GM19395 (cell line): ENCODE data around the gene DNAH12.
"Not testable (repeated sequence)": the region's sequence is repeated elsewhere in the genome, so short reads cannot be mapped to it uniquely, and the experiment has no call there.

Experiments
- ATAC-seq: cut with Tn5 transposase; IDR thresholded peaks from one replicate; pipeline ENCODE4 v1.9.1; 2021; ENCODE audit warnings: mild to moderate bottlenecking, moderate library complexity; ENCODE audit not compliant: unreplicated experiment

Gene DNAH12

GRCh38 chr3:57423335-57423734, 120.8 kb downstream of the DNAH12 start:
- ATAC-seq, result no peak

GRCh38 chr3:57421336-57421735, 122.8 kb downstream of the DNAH12 start:
- ATAC-seq, result no peak

- ATAC-seq, result no peak
These were observed 124.1 kb downstream of the DNAH12 start for GRCh38 chr3:57420001-57420400.

GRCh38 chr3:57411715-57412114, 132.4 kb downstream of the DNAH12 start:
- no peak for ATAC-seq

- ATAC-seq, result no peak
These were observed 134.7 kb downstream of the DNAH12 start for GRCh38 chr3:57409471-57409870.

- ATAC-seq, result no peak
These were observed 141.5 kb downstream of the DNAH12 start for GRCh38 chr3:57402675-57403074.

GRCh38 chr3:57397175-57398026, 146.7 kb downstream of the DNAH12 start:
- ATAC-seq, result peak; percentile 97

GRCh38 chr3:57393977-57394376, 150.2 kb downstream of the DNAH12 start:
- ATAC-seq, result no peak

GRCh38 chr3:57391767-57392166, 152.4 kb downstream of the DNAH12 start:
- no peak for ATAC-seq

GRCh38 chr3:57389271-57389670, 154.9 kb downstream of the DNAH12 start:
- ATAC-seq, result no peak

GRCh38 chr3:57386307-57386706, 157.8 kb downstream of the DNAH12 start:
- no peak for ATAC-seq

- ATAC-seq, result no peak
These were observed 158.6 kb downstream of the DNAH12 start for GRCh38 chr3:57385498-57385897.

GRCh38 chr3:57383838-57384237, 160.3 kb downstream of the DNAH12 start:
- ATAC-seq, result no peak

GRCh38 chr3:57383406-57383805, 160.7 kb downstream of the DNAH12 start:
- ATAC-seq, result no peak

GRCh38 chr3:57382933-57383332, 161.2 kb downstream of the DNAH12 start:
- no peak for ATAC-seq

GRCh38 chr3:57370341-57370740, 173.8 kb downstream of the DNAH12 start:
- ATAC-seq, result no peak

- not testable (repeated sequence) for ATAC-seq
These were observed 179.1 kb downstream of the DNAH12 start for GRCh38 chr3:57365089-57365488.

- ATAC-seq, result not testable (repeated sequence)
These were observed 187.9 kb downstream of the DNAH12 start for GRCh38 chr3:57356275-57356674.

GRCh38 chr3:57354768-57355167, 189.4 kb downstream of the DNAH12 start:
- ATAC-seq, result no peak

GRCh38 chr3:57350271-57350670, 193.9 kb downstream of the DNAH12 start:
- no peak for ATAC-seq

GRCh38 chr3:57339071-57339642, 205.0 kb downstream of the DNAH12 start:
- ATAC-seq, result not testable (repeated sequence)

GRCh38 chr3:57338272-57339070, 205.7 kb downstream of the DNAH12 start:
- not testable (repeated sequence) for ATAC-seq
